Stimulated activated CD8-positive, alpha-beta memory T cell treated with anti-CD3 and anti-CD28 coated beads, Interleukin-4, amount 100 ng/mL, for 48 hours (primary cell): ENCODE measurements around the gene ELFN1.

Experiments used
- DNase-seq: peaks from one replicate; pipeline ENCODE4 v3.0.0-alpha.2; 2020

The ELFN1 gene

GRCh38 chr7:1745576-1746490 lies 75.8 kb downstream of the ELFN1 start:
- DNase-seq = no peak

- DNase-seq = no peak
These were observed 76.5 kb downstream of the ELFN1 start for GRCh38 chr7:1746491-1746975.

GRCh38 chr7:1747004-1747801 lies 77.1 kb downstream of the ELFN1 start:
- no peak for DNase-seq

GRCh38 chr7:1748076-1748838 lies 78.2 kb downstream of the ELFN1 start:
- DNase-seq = no peak

GRCh38 chr7:1748839-1749173 lies 78.7 kb downstream of the ELFN1 start:
- DNase-seq = no peak

- DNase-seq = no peak
These were observed 79.3 kb downstream of the ELFN1 start for GRCh38 chr7:1749351-1749863.

GRCh38 chr7:1749864-1750466 lies 79.9 kb downstream of the ELFN1 start:
- no peak for DNase-seq

GRCh38 chr7:1750541-1751021 lies 80.5 kb downstream of the ELFN1 start:
- DNase-seq = no peak

- no peak for DNase-seq
These were observed 82.0 kb downstream of the ELFN1 start for GRCh38 chr7:1752111-1752510.

GRCh38 chr7:1752771-1753563 lies 82.9 kb downstream of the ELFN1 start:
- DNase-seq = no peak

GRCh38 chr7:1753564-1753867 lies 83.4 kb downstream of the ELFN1 start:
- no peak for DNase-seq

- no peak for DNase-seq
These were observed 84.3 kb downstream of the ELFN1 start for GRCh38 chr7:1754345-1754908.

- no peak for DNase-seq
These were observed 85.9 kb downstream of the ELFN1 start for GRCh38 chr7:1755783-1756625.

GRCh38 chr7:1757601-1758000 lies 87.5 kb downstream of the ELFN1 start:
- DNase-seq = no peak

- DNase-seq = peak; percentile 54
These were observed 88.2 kb downstream of the ELFN1 start for GRCh38 chr7:1758028-1758858.

GRCh38 chr7:1758859-1759521 lies 88.9 kb downstream of the ELFN1 start:
- DNase-seq = no peak

- DNase-seq = no peak
These were observed 91.0 kb downstream of the ELFN1 start for GRCh38 chr7:1761097-1761496.

GRCh38 chr7:1761774-1762173 lies 91.7 kb downstream of the ELFN1 start:
- DNase-seq = no peak
